ENCODE data around the gene ZNF540.

ZNF540 gene

DNA sequence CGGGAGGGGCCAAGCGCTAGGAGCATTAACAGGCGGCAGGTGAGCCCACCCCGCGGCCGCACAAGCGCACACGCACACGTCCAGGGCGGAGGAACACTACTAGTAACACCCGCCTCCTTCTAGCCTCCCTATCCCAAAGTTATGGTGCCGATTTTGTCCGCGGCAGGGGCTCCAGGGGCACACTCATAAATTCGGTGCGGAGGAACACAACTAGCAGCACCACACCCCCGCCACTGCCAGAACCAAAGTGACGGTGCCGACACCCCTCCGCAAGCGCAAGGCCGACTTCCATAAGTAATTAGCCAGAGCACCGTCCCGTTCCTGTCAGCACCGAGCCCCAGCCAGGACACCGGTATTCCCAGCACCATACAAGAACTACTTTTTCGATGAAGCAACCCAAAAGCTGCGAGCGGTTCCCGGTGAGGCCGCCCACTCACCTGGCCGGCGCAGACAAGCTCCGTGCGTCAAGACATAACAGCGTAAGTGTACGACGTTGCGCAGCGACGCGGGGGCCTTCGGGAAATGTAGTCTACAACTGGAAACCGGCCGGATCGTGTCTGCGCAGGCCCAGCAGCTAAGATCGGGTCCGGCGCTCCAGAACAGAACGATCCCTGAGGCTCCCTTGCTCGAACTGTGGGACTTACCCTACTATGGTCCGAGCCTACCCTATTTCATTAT, at the start of gene ZNF540, which contains the start of gene ZNF571:
ZNF540 (plus strand) TSS at position 573 of the 678 bp plus-strand sequence. CDS start 3,572 bp downstream, outside the sequence.
ZNF571 (minus strand) TSS at position 489 of the 678 bp plus-strand sequence. CDS start 8,116 bp downstream, outside the sequence.
- Histone ChIP-seq H3F3A (ENCODE audit: control insufficient read depth, insufficient read depth) (no peaks in the 10 kb centered on the region), H4K20me1 (ENCODE audit: control insufficient read depth, insufficient read depth, low read depth, low read length) (no peaks in the 10 kb centered on the region)

DNA sequence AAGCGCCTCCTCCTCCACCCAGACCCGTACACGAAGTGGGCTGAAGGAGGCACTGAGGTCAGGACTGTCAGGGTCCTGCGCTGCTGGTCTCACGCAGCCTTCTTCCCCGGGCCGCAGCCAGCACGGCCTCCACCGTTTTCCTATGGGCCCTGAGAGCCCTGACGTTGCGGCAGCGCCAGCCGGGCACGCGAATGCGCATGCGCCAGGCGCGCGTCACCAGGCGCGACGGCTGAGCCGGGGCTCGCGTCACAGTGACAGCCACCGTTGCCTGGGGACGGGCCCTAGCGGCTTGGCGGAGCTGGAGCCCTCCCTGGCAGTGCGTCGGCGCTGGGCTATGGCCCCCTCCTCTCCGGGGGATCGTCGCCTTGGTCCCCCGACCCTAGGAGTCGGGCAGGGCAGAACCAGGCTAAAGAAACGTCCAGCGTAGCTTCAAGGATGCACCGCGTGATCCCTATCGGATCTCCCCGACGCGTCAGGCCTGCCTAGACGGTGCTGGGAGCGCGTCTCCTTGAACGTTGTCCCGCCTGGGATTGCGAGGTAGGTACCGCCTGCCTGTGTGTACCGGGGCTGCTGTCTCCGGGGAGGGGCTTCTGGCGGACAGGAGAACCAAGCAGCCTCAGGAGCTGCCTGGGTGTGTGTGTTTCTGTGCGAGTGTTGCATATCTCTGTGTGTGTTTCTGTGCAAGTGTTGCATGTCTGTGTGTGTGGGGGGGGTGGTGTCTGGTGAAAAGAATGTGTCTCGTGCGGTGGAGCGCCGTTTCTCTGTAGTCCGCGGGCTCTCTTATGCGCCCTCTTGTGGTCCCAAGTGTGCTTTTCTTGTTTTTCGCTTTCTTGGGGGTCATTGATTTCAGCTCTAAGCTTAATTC, 43.3 kb upstream of the ZNF540 start:
- Histone ChIP-seq H3F3A (ENCODE audit: control insufficient read depth, insufficient read depth) (no peaks in the 10 kb centered on the region), H3K9me2 (replicated peaks; ENCODE audit: control insufficient read depth, low read length) (no peaks in the 10 kb centered on the region), H3K27me3 (ENCODE audit: control insufficient read depth, low read length) (no peaks in the 10 kb centered on the region), H3K4me3 (ENCODE audit: low read length) (peak overlapping the region; percentile 80), H3K9me3 (ENCODE audit: control insufficient read depth, insufficient read depth, low read length) (peaks cover 46% of the 10 kb centered on the region), H3K4me1 (ENCODE audit: control insufficient read depth, low read length) (0 out of 2 replicates have a peak, but pooled peaks cover 7% of the 10 kb centered on the region), H3K27ac (ENCODE audit: low read depth, low read length) (no peak overlapping the region), H3K79me2 (ENCODE audit: control insufficient read depth, low read length) (no peaks in the 10 kb centered on the region), H3K4me2 (ENCODE audit: low read length) (peak overlapping the region; percentile 81), H4K20me1 (ENCODE audit: control insufficient read depth, insufficient read depth, low read depth, low read length) (no peaks in the 10 kb centered on the region), H3K36me3 (ENCODE audit: control insufficient read depth, low read length) (no peaks in the 10 kb centered on the region)
- TF ChIP-seq, protein P1, sequence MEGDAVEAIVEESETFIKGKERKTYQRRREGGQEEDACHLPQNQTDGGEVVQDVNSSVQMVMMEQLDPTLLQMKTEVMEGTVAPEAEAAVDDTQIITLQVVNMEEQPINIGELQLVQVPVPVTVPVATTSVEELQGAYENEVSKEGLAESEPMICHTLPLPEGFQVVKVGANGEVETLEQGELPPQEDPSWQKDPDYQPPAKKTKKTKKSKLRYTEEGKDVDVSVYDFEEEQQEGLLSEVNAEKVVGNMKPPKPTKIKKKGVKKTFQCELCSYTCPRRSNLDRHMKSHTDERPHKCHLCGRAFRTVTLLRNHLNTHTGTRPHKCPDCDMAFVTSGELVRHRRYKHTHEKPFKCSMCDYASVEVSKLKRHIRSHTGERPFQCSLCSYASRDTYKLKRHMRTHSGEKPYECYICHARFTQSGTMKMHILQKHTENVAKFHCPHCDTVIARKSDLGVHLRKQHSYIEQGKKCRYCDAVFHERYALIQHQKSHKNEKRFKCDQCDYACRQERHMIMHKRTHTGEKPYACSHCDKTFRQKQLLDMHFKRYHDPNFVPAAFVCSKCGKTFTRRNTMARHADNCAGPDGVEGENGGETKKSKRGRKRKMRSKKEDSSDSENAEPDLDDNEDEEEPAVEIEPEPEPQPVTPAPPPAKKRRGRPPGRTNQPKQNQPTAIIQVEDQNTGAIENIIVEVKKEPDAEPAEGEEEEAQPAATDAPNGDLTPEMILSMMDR (IDR thresholded peaks at IDR 0.05; ENCODE audit: low read depth, low read length, poor library complexity, severe bottlenecking) = peak; percentile 72
- TF ChIP-seq EZH2phosphoT487 (IDR thresholded peaks at IDR 0.05; ENCODE audit: borderline replicate concordance, low read length) = no peak

More for the DNA sequence above, at the start of gene ZNF540, which contains the start of gene ZNF571:
- Histone ChIP-seq H3K79me2 (ENCODE audit: control insufficient read depth, low read length) (no peaks in the 10 kb centered on the region), H3K4me3 (ENCODE audit: low read length) (peak within 1 kb of the TSS; percentile 82), H3K4me2 (ENCODE audit: low read length) (peak within 1 kb of the TSS; percentile 95), H3K27ac (ENCODE audit: low read depth, low read length) (peak within 1 kb of the TSS; percentile 13; the same call in 1 of the 2 replicates), H3K27me3 (ENCODE audit: control insufficient read depth, low read length) (no peaks in the 10 kb centered on the region), H3K4me1 (ENCODE audit: control insufficient read depth, low read length) (peaks cover 14% of the 10 kb centered on the region), H3K9me3 (ENCODE audit: control insufficient read depth, insufficient read depth, low read length) (peaks cover 18% of the 10 kb centered on the region), H3K9me2 (replicated peaks; ENCODE audit: control insufficient read depth, low read length) (no peaks in the 10 kb centered on the region), H3K36me3 (ENCODE audit: control insufficient read depth, low read length) (no peaks in the 10 kb centered on the region)
- TF ChIP-seq EZH2phosphoT487 (IDR thresholded peaks at IDR 0.05; ENCODE audit: borderline replicate concordance, low read length) = no peak
- TF ChIP-seq, protein P1 (IDR thresholded peaks at IDR 0.05; ENCODE audit: low read depth, low read length, poor library complexity, severe bottlenecking) = no peak

DNA sequence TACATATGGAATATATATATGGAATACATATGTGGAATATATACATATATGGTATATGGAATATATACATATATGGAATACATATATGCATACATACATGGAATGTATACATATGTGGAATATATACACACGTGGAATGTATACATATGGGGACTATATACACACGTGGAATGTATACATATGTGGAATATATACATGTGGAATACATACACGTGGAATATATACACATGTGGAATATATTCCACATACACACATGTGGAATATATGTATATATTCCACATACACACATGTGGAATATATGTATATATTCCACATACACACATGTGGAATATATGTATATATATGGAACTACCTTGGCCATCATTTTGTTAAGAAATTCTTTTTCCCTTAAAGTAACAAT, 31.2 kb upstream of the ZNF540 start:
- Histone ChIP-seq H4K20me1 (ENCODE audit: control insufficient read depth, insufficient read depth, low read depth, low read length) (no peaks in the 10 kb centered on the region), H3K9me3 (ENCODE audit: control insufficient read depth, insufficient read depth, low read length) (peaks cover 50% of the 10 kb centered on the region), H3K27ac (ENCODE audit: low read depth, low read length) (no peak overlapping the region), H3K9me2 (replicated peaks; ENCODE audit: control insufficient read depth, low read length) (no peaks in the 10 kb centered on the region), H3K4me1 (ENCODE audit: control insufficient read depth, low read length) (no peaks in the 10 kb centered on the region), H3K4me3 (ENCODE audit: low read length) (no peak overlapping the region), H3K79me2 (ENCODE audit: control insufficient read depth, low read length) (no peaks in the 10 kb centered on the region), H3K36me3 (ENCODE audit: control insufficient read depth, low read length) (0 out of 2 replicates have a peak, but pooled peaks cover 2% of the 10 kb centered on the region), H3K4me2 (ENCODE audit: low read length) (no peak overlapping the region), H3K27me3 (ENCODE audit: control insufficient read depth, low read length) (no peaks in the 10 kb centered on the region), H3F3A (ENCODE audit: control insufficient read depth, insufficient read depth) (no peaks in the 10 kb centered on the region)
- no peak for TF ChIP-seq EZH2phosphoT487 (IDR thresholded peaks at IDR 0.05; ENCODE audit: borderline replicate concordance, low read length)
- TF ChIP-seq, protein P1 (IDR thresholded peaks at IDR 0.05; ENCODE audit: low read depth, low read length, poor library complexity, severe bottlenecking) = no peak

All from DOHH2 (cell line).